Gastroesophageal sphincter (tissue), 4 donors: Measurements from ENCODE around the gene PPME1. TPM values are rescaled to one million over a fixed set of nuclear protein-coding genes. Genes with fewer than 3 reads are reported as not detected.

Experiments
- ATAC-seq: fragments of 150-250 bp; one replicate; pipeline ENCODE4 v1.9.1; 2016; ENCODE audit warnings: mild to moderate bottlenecking, moderate library complexity
- H3K27ac ChIP-seq, 4 donors: fragments of 200-600 bp; sonication (generic) in 3 of 4; 1 replicate in 3 of 4; 2 replicates in 1 of 4; pipeline ENCODE4 v1.5.1; 2016 to 2019
- H3K27me3 ChIP-seq: fragments of 200-600 bp; sonication (generic); one replicate; pipeline ENCODE4 v1.5.1; 2019
- H3K36me3 ChIP-seq, 2 donors: fragments of 200-600 bp; sonication (generic); one replicate each; pipeline ENCODE4 v1.5.1; 2019; ENCODE audit warnings: control low read depth in 1 of 2
- H3K4me1 ChIP-seq, 3 donors: fragments of 200-600 bp; sonication (generic); 1 replicate in 2 of 3; 2 replicates in 1 of 3; pipeline ENCODE4 v1.5.1; 2016 to 2019; ENCODE audit warnings: control low read depth in 2 of 3
- H3K4me3 ChIP-seq, 2 donors: fragments of 200-600 bp; sonication (generic); one replicate each; pipeline ENCODE4 v1.5.1; 2019; ENCODE audit warnings: mild to moderate bottlenecking in 1 of 2, moderate library complexity in 1 of 2
- H3K9me3 ChIP-seq, 3 donors: fragments of 200-600 bp; sonication (generic); one replicate each; pipeline ENCODE4 v1.5.1; 2017 to 2019; ENCODE audit warnings: control low read depth in 2 of 3
- CTCF ChIP-seq, 4 experiments: fragments of 200-600 bp in 2 of 4; fragments of 450-650 bp in 2 of 4; sonication (generic) in 1 of 4; IDR thresholded peaks; one replicate each; pipeline ENCODE4 v1.5.1; 2017 to 2019; ENCODE audit warnings: antibody characterized with exemption in 4 of 4, mild to moderate bottlenecking in 2 of 4, moderate library complexity in 2 of 4
- EP300 ChIP-seq: sonication (generic); formaldehyde crosslinking; IDR thresholded peaks from one replicate; pipeline ENCODE4 v1.6.1; 2017; ENCODE audit warnings: antibody characterized with exemption, mild to moderate bottlenecking
- POLR2A ChIP-seq, 2 donors: fragments of 450-650 bp; IDR thresholded peaks; one replicate each; pipeline ENCODE4 v1.6.1; 2017; ENCODE audit warnings: antibody characterized with exemption in 2 of 2, mild to moderate bottlenecking in 2 of 2, moderate library complexity in 1 of 2
- POLR2AphosphoS5 ChIP-seq: sonication (generic); formaldehyde crosslinking; IDR thresholded peaks from one replicate; pipeline ENCODE4 v1.6.1; 2017; ENCODE audit warnings: antibody characterized with exemption
- WGBS, 2 donors: methylation state at CpG; one replicate each; pipeline ENCODE4 v1.1.5; 2018; ENCODE audit warnings: low coverage in 1 of 2; 5-methylcytosine and 5-hydroxymethylcytosine counted together
- total RNA-seq, 4 donors: library from RNA; depleted of rRNA; stranded (reverse); fragments of >200 nt; gene quantifications; one replicate each; pipeline ENCODE4 v1.1.0, GENCODE V29; 2016

Gene PPME1
- total RNA-seq, 4 donors from 2014 or later, result 27.1 to 45.3 (median 32.0) TPM

DNA sequence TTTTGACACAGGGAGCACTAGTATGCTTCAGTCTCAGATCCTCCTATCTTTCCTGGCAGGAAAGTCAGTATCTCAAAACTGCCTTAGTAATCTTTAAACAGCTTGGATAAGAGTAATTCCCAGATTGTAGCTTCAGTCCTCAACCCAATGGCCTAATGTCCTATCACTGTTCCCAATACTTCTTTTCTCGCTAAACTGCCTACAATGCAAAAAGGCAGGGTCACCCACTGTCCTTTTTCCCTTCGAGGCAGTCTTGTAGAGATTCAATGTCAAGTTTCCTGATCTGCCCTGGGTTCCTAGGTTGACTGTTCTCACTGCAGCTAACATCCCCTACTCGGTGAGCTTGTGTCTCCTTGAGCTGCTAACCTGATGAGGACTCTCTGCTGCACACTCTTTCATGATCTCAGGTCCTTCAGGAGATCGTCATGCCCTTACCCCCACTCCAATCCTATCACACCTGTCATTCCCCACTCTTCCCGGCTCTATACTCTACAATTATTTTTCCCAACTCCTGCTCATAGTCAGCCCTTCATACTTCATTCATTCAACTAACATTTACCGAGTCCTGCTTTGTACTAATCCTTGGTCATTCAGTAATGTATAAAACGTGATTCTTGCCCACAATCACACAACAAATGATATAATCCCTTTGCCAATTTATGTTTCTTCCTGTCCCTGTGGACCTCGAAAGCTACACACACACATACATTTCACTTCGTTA, 1.2 kb upstream of the PPME1 start:
- TF ChIP-seq EP300, result no peak
- no peak for TF ChIP-seq CTCF (IDR thresholded peaks at IDR 0.05)
- no peak for TF ChIP-seq POLR2A (IDR thresholded peaks at IDR 0.05)
- TF ChIP-seq POLR2AphosphoS5, result no peak
- no peak for ATAC-seq

DNA sequence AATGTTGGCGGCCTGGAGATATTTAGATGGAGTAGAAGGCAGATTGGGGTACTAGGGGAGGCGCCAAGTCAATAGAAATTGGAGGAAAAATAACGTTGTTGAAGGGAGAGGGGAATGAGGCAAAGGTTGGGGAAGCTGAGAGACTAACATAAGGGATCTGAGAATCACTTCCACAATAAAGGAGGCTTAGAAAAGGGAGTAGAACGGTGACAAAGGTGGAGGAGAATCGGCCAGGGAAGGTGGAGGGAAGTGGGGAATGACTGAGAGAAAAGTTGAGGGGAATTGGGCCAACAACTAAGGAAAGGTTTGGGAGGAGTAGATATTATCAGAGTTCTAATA, 510 bp downstream of the PPME1 start:
- peaks cover 0 to 18% of the 10 kb centered on the region in 2 donors for H3K36me3 ChIP-seq
- no peak for ATAC-seq
- WGBS, 2 donors, result 1 to 4% methylated on average over 5 of the region's 5 CpGs
- peak overlapping the region; percentile 79 to 91 (median 90) for H3K27ac ChIP-seq
- no peaks in the 10 kb centered on the region for H3K9me3 ChIP-seq
- peak overlapping the region; percentile 75 to 76 for H3K4me3 ChIP-seq
- no peaks in the 10 kb centered on the region for H3K27me3 ChIP-seq
- H3K4me1 ChIP-seq, result peaks cover 5 to 45% (median 12%) of the 10 kb centered on the region in 3 donors
- TF ChIP-seq CTCF (IDR thresholded peaks at IDR 0.05), result no peak
- no peak for TF ChIP-seq POLR2AphosphoS5
- TF ChIP-seq EP300, result no peak
- TF ChIP-seq POLR2A (IDR thresholded peaks at IDR 0.05), result no peak

More for the DNA sequence above, 1.2 kb upstream of the PPME1 start:
- H3K27ac ChIP-seq, result peak overlapping the region; percentile 72 to 91 (median 90)
- H3K4me1 ChIP-seq, result peaks cover 5 to 45% (median 12%) of the 10 kb centered on the region in 3 donors
- H3K9me3 ChIP-seq, result no peaks in the 10 kb centered on the region
- no peaks in the 10 kb centered on the region for H3K27me3 ChIP-seq
- H3K4me3 ChIP-seq, result peak overlapping the region; percentile 75 to 76
- 5 to 9% methylated on average over 8 to 9 of the region's 9 CpGs for WGBS, 2 donors
- peaks cover 0 to 34% of the 10 kb centered on the region in 2 donors for H3K36me3 ChIP-seq

DNA sequence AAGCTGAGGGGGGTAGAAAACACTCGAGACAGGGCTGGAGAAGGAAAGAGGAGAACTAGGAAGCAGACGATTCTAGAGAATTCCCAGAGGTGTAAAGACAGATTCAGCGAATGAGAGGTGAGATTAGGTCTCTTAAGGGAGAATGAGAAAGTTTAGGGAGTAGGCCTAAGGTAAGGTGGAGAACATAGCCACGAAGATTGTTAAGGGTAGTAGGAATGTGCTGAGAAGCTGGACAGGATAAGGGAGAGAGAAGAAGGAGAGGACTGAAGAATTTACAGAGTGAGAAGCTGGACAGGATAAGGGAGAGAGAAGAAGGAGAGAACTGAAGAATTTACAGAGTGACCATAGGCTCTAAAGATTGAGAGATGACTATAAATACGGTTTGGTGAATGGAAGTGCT, 908 bp downstream of the PPME1 start:
- Histone ChIP-seq H3K27me3 (no peaks in the 10 kb centered on the region), H3K27ac (peak overlapping the region in 3 of 4 donors; percentile 89 to 91 (median 90)), H3K36me3 (peaks cover 0 to 14% of the 10 kb centered on the region in 2 donors), H3K9me3 (no peaks in the 10 kb centered on the region), H3K4me1 (peaks cover 5 to 45% (median 12%) of the 10 kb centered on the region in 3 donors), H3K4me3 (peak overlapping the region; percentile 75 to 76)
- WGBS, 2 donors, result 19 to 21% methylated on average over 5 of the region's 5 CpGs
- ATAC-seq, result no peak
- TF ChIP-seq POLR2AphosphoS5 (no peak), EP300 (no peak), CTCF (IDR thresholded peaks at IDR 0.05) (no peak), POLR2A (IDR thresholded peaks at IDR 0.05) (no peak)

DNA sequence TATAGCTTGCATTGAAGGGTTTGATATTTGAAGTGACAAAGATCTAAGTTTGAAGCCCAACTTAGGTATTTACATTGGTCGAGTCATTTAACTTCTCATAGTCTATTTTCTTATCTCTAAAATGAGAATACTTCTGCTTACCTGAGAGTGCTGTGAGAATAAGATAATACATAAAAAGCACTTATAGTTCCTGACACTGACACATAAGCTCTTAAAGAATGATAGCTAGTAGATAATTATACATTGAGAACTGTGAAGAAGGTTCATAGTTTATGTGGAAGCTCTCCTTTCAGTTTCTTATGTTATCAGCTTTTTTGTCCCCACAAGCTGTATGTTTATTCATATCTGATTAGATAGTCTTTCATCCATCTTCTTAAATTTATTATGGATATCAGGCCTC, 4.8 kb downstream of the PPME1 start:
- TF ChIP-seq EP300 (no peak), POLR2AphosphoS5 (no peak), CTCF (IDR thresholded peaks at IDR 0.05) (no peak), POLR2A (IDR thresholded peaks at IDR 0.05) (no peak)
- H3K9me3 ChIP-seq, result no peaks in the 10 kb centered on the region
- H3K27me3 ChIP-seq, result no peaks in the 10 kb centered on the region
- H3K4me3 ChIP-seq, result no peak overlapping the region
- whole genome bisulfite sequencing, 2 donors, result 54 to 80% methylated on average over 1 of the region's 1 CpG
- H3K27ac ChIP-seq, result no peak overlapping the region
- ATAC-seq, result no peak
- H3K4me1 ChIP-seq, result peaks cover 5 to 26% (median 5%) of the 10 kb centered on the region in 3 donors
- H3K36me3 ChIP-seq, result no peaks in the 10 kb centered on the region
